ENCODE data around the gene CCDC12. TPM values are rescaled to one million over a fixed set of nuclear protein-coding genes. Genes with fewer than 3 reads are reported as not detected.

CCDC12 gene
- total and polyA plus RNA-seq, 2 of the 13 experiments (the other 11 are each of a cell fraction or from before 2014, with no cell fraction given), result 30.1 to 49.5 TPM

DNA sequence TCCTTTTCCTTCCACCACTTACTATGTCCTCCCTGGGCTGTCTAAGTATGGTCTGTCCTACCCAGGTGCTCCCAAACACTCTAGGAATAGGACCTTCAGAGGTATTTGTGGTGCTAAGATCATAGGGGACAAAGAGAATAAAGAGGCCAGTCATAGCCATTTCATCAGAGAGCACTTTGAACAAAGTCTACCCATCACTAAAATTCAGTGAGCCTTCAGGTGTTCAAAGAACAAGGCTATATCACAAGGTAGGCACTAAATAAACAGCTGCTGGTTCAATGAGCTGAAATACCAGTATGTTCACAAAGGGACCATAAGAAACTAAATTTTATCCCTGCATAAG, 41.7 kb upstream of the CCDC12 start (continued):
- TF ChIP-seq ZNF615 (CRISPR knock-in tag; IDR thresholded peaks at IDR 0.05; ENCODE audit: borderline replicate concordance) (no peak), AGO1 (IDR thresholded peaks at IDR 0.05; ENCODE audit: low read depth, low read length, poor library complexity, severe bottlenecking) (no peak), ZNF614 (CRISPR knock-in tag; IDR thresholded peaks at IDR 0.05; ENCODE audit: borderline replicate concordance) (0 out of 2 replicates have a peak, but pooled peaks have one; percentile 16), TAF1 (CRISPR knock-in tag; IDR thresholded peaks at IDR 0.05) (no peak), PTBP1 (IDR thresholded peaks at IDR 0.05; ENCODE audit: low read depth, low read length, poor library complexity, severe bottlenecking) (no peak), ZNF678 (CRISPR knock-in tag; IDR thresholded peaks at IDR 0.05) (no peak), MTF2 (CRISPR knock-in tag; IDR thresholded peaks at IDR 0.05; ENCODE audit: borderline replicate concordance) (no peak), ZNF230 (CRISPR knock-in tag; IDR thresholded peaks at IDR 0.05) (no peak), HOXA9 (CRISPR knock-in tag; IDR thresholded peaks at IDR 0.05; ENCODE audit: borderline replicate concordance) (no peak), ZFX (CRISPR knock-in tag; IDR thresholded peaks at IDR 0.05; ENCODE audit: low read depth) (no peak), ZNF530 (CRISPR knock-in tag; IDR thresholded peaks at IDR 0.05; ENCODE audit: low read depth) (no peak), DPF2 (CRISPR knock-in tag; IDR thresholded peaks at IDR 0.05; ENCODE audit: borderline replicate concordance, low read depth) (0 out of 2 replicates have a peak, but pooled peaks have one; percentile 30), ZNF558 (CRISPR knock-in tag; IDR thresholded peaks at IDR 0.05; ENCODE audit: borderline replicate concordance) (no peak), ZC3H4 (CRISPR knock-in tag; IDR thresholded peaks at IDR 0.05; ENCODE audit: borderline replicate concordance) (no peak), RXRA (CRISPR knock-in tag; IDR thresholded peaks at IDR 0.05) (no peak)
- TF ChIP-seq, protein P1, sequence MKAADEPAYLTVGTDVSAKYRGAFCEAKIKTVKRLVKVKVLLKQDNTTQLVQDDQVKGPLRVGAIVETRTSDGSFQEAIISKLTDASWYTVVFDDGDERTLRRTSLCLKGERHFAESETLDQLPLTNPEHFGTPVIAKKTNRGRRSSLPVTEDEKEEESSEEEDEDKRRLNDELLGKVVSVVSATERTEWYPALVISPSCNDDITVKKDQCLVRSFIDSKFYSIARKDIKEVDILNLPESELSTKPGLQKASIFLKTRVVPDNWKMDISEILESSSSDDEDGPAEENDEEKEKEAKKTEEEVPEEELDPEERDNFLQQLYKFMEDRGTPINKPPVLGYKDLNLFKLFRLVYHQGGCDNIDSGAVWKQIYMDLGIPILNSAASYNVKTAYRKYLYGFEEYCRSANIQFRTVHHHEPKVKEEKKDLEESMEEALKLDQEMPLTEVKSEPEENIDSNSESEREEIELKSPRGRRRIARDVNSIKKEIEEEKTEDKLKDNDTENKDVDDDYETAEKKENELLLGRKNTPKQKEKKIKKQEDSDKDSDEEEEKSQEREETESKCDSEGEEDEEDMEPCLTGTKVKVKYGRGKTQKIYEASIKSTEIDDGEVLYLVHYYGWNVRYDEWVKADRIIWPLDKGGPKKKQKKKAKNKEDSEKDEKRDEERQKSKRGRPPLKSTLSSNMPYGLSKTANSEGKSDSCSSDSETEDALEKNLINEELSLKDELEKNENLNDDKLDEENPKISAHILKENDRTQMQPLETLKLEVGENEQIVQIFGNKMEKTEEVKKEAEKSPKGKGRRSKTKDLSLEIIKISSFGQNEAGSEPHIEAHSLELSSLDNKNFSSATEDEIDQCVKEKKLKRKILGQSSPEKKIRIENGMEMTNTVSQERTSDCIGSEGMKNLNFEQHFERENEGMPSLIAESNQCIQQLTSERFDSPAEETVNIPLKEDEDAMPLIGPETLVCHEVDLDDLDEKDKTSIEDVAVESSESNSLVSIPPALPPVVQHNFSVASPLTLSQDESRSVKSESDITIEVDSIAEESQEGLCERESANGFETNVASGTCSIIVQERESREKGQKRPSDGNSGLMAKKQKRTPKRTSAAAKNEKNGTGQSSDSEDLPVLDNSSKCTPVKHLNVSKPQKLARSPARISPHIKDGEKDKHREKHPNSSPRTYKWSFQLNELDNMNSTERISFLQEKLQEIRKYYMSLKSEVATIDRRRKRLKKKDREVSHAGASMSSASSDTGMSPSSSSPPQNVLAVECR (CRISPR knock-in tag; IDR thresholded peaks at IDR 0.05; ENCODE audit: borderline replicate concordance), result peak; percentile 20; the same call in 1 of the 2 replicates
- TF ChIP-seq, protein P2, sequence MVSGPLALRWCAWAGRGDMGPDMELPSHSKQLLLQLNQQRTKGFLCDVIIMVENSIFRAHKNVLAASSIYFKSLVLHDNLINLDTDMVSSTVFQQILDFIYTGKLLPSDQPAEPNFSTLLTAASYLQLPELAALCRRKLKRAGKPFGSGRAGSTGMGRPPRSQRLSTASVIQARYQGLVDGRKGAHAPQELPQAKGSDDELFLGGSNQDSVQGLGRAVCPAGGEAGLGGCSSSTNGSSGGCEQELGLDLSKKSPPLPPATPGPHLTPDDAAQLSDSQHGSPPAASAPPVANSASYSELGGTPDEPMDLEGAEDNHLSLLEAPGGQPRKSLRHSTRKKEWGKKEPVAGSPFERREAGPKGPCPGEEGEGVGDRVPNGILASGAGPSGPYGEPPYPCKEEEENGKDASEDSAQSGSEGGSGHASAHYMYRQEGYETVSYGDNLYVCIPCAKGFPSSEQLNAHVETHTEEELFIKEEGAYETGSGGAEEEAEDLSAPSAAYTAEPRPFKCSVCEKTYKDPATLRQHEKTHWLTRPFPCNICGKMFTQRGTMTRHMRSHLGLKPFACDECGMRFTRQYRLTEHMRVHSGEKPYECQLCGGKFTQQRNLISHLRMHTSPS (CRISPR knock-in tag; IDR thresholded peaks at IDR 0.05; ENCODE audit: low read depth), result no peak
- TF ChIP-seq, protein P3, sequence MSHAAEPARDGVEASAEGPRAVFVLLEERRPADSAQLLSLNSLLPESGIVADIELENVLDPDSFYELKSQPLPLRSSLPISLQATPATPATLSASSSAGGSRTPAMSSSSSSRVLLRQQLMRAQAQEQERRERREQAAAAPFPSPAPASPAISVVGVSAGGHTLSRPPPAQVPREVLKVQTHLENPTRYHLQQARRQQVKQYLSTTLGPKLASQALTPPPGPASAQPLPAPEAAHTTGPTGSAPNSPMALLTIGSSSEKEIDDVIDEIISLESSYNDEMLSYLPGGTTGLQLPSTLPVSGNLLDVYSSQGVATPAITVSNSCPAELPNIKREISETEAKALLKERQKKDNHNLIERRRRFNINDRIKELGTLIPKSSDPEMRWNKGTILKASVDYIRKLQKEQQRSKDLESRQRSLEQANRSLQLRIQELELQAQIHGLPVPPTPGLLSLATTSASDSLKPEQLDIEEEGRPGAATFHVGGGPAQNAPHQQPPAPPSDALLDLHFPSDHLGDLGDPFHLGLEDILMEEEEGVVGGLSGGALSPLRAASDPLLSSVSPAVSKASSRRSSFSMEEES (CRISPR knock-in tag; IDR thresholded peaks at IDR 0.05), result peak; percentile 23; the same call in 1 of the 2 replicates
- TF ChIP-seq, protein P4, sequence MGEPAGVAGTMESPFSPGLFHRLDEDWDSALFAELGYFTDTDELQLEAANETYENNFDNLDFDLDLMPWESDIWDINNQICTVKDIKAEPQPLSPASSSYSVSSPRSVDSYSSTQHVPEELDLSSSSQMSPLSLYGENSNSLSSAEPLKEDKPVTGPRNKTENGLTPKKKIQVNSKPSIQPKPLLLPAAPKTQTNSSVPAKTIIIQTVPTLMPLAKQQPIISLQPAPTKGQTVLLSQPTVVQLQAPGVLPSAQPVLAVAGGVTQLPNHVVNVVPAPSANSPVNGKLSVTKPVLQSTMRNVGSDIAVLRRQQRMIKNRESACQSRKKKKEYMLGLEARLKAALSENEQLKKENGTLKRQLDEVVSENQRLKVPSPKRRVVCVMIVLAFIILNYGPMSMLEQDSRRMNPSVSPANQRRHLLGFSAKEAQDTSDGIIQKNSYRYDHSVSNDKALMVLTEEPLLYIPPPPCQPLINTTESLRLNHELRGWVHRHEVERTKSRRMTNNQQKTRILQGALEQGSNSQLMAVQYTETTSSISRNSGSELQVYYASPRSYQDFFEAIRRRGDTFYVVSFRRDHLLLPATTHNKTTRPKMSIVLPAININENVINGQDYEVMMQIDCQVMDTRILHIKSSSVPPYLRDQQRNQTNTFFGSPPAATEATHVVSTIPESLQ (CRISPR knock-in tag; conservative IDR thresholded peaks at IDR 0.05), result no peak
